Heart right ventricle (tissue), 16 donors: ENCODE results near the gene CADM1. TPM values are rescaled to one million over a fixed set of nuclear protein-coding genes. Genes with fewer than 3 reads are reported as not detected.

Experiments
- ATAC-seq, 8 donors: fragments of 200-7000 bp; cut with Tn5 transposase; one replicate each; pipeline ENCODE4 v1.9.1; 2020; ENCODE audit warnings: mild to moderate bottlenecking in 8 of 8, moderate library complexity in 8 of 8, moderate number of reproducible peaks in 1 of 8
- DNase-seq, 2 donors: peaks; one replicate each; pipeline ENCODE4 v3.0.0-alpha.2; 2020
- H3K27ac ChIP-seq, 10 donors: fragments of 200-600 bp; sonication (generic) in 2 of 10; one replicate each; pipeline versions ENCODE4 v1.5.0 to v1.8.0; 2020 to 2022; ENCODE audit warnings: mild to moderate bottlenecking in 3 of 10
- H3K27me3 ChIP-seq, 7 donors: fragments of 200-600 bp; one replicate each; pipeline ENCODE4 v1.8.0; 2021 to 2022; ENCODE audit warnings: mild to moderate bottlenecking in 2 of 7
- H3K36me3 ChIP-seq, 9 donors: fragments of 200-600 bp; sonication (generic) in 1 of 9; one replicate each; pipeline versions ENCODE4 v1.5.0 to v1.8.0; 2020 to 2022; ENCODE audit warnings: mild to moderate bottlenecking in 2 of 9
- H3K4me1 ChIP-seq, 9 donors: fragments of 200-600 bp; sonication (generic) in 1 of 9; one replicate each; pipeline versions ENCODE4 v1.5.0 to v1.8.0; 2020 to 2022; ENCODE audit warnings: mild to moderate bottlenecking in 4 of 9
- H3K4me3 ChIP-seq, 10 donors: fragments of 200-600 bp; sonication (generic) in 2 of 10; one replicate each; pipeline versions ENCODE4 v1.5.0 to v1.8.0; 2020 to 2022; ENCODE audit warnings: mild to moderate bottlenecking in 7 of 10, moderate library complexity in 2 of 10
- H3K9me3 ChIP-seq, 11 donors: fragments of 200-600 bp in 10 of 11; sonication (generic) in 2 of 11; one replicate each; pipeline versions ENCODE4 v1.5.0 to v1.8.0; 2013 to 2022; ENCODE audit warnings: mild to moderate bottlenecking in 2 of 11, control low read depth in 1 of 11, moderate library complexity in 1 of 11
- WGBS, 2 donors: extraction: QIAGEN DNeasy Blood & Tissue Kit; methylation state at CpG; one replicate each; pipeline ENCODE4 v1.1.7; 2013; ENCODE audit warnings: inconsistent platforms in 1 of 2; 5-methylcytosine and 5-hydroxymethylcytosine counted together
- intact Hi-C, 10 donors: fragments of 100-400 bp; cut with DNase I; formaldehyde crosslinking; loops; one replicate each; pipeline versions ENCODE4 v1.11.1 to v1.14.2; 2022
- polyA plus RNA-seq, 2 donors: library from polyadenylated mRNA; stranded (reverse); fragments of 200-250 nt; gene quantifications; one replicate each; pipeline ENCODE4 v1.2.3, GENCODE V29; 2013
- total RNA-seq, 10 donors: library from RNA; stranded (reverse); fragmentation: NEBNext Ultra II Directional in 3 of 10; extraction: Animal tissue kit (Norgen Biotek cat#: 25700) in 3 of 10; gene quantifications; one replicate each; pipeline versions ENCODE4 v1.2.1 to v1.2.4, GENCODE V29; 2021 to 2023
- TF ChIP-seq, protein P1 (sequence below), 9 donors: fragments of 200-600 bp; sonication (generic) in 2 of 9; IDR thresholded peaks; one replicate each; pipeline versions ENCODE4 v1.5.0 to v1.8.0; 2021 to 2022; ENCODE audit warnings: antibody characterized with exemption in 9 of 9, mild to moderate bottlenecking in 5 of 9, moderate library complexity in 1 of 9
- donor health status: Arrhythmogenic right ventricular cardiomyopathy.
- donor health status: ischemic (EF 13 %, LVEDD 7.1; RV severe dilation, severe dysfunction).
- donor health status: healthy with polysubstance abuse.
- donor health status: DM: no; HTN: yes; CAD: no.
- donor health status: DM: no; HTN: no; CAD: no.
- donor health status: ischemic (EF 25% LVEDD 6.9; RV normal size, moderate dysfunction).
- donor health status: ischemic (EF 25% LVEDD 5.7; RV mildly dilated, moderate dysfunction).
- donor health status: healthy.
- donor health status: DM: yes; HTN: yes; CAD: no.
- donor health status: Ischemic cardiomyopathy.
- donor health status: ischemic (EF 35%, LVEDD 5.7; RV mildly dilated, moderate dysfunction).
- donor health status: nonischemic (EF 11% LVEDD 7.7; RV severe dilation, severe dysfunction).
- donor health status: DM: yes; HTN: yes; CAD: no.
- donor health status: PGD.
- donor health status: ischemic (EF 29% LVEDD 5.4; RV normal size, mild dysfunction).
- donor health status: nonischemic (EF 23%, LVEDD 6.1; RV moderate dilation, normal function).

The CADM1 gene
- total and polyA plus RNA-seq, 12 donors: 10.2 to 83.0 (median 41.4) TPM

DNA sequence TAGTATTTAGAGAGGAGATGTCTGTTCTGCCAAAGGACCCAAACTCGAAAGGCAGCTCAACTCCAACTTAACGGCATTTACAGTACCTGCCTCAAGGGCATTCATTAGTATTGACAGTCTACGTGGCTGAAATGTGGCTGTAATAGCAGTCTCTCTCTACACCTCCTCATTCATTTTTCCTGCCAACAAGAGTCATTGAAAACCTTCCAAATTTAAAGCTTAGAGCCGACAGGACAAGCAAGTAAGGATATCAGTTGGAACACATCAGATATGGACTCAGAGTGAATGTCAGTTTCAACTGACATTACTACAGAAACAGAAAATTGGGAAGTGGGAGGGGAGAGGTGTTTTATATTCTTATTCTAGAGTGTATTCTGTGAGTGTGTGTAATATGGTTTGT is 253.1 kb downstream of the CADM1 start:
- 26 to 41% methylated on average over 4 of the region's 4 CpGs for WGBS, 2 donors

DNA sequence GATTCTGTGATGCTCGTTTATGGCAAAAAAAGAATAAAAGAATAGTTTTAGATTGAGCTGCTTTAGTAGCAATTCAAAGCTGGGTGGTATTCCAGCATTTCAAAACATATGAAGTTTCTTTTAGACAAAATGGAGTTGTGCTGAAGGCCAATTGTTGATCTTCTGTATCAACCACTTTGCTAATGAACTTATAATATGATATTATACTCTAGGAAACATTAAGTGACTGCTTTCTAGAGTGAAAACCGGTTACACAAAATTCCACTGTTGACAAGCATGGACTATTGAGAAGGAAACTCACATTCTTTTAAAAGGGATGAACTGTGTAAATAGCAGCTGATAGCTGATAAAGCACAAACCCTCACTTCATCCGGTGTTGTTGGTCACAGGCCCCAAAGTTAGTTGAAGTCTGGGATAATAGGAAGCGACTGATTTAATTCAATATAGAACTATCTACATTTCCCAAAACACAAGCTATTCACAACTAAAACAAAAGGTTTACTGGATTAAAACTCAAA is 255.1 kb downstream of the CADM1 start:
- Histone ChIP-seq H3K4me3 (no peak overlapping the region), H3K9me3 (no peaks in the 10 kb centered on the region), H3K36me3 (no peaks in the 10 kb centered on the region), H3K27ac (no peak overlapping the region), H3K4me1 (peaks cover 0 to 9% (median 3%) of the 10 kb centered on the region in 9 donors), H3K27me3 (no peaks in the 10 kb centered on the region)
- TF ChIP-seq, protein P1, sequence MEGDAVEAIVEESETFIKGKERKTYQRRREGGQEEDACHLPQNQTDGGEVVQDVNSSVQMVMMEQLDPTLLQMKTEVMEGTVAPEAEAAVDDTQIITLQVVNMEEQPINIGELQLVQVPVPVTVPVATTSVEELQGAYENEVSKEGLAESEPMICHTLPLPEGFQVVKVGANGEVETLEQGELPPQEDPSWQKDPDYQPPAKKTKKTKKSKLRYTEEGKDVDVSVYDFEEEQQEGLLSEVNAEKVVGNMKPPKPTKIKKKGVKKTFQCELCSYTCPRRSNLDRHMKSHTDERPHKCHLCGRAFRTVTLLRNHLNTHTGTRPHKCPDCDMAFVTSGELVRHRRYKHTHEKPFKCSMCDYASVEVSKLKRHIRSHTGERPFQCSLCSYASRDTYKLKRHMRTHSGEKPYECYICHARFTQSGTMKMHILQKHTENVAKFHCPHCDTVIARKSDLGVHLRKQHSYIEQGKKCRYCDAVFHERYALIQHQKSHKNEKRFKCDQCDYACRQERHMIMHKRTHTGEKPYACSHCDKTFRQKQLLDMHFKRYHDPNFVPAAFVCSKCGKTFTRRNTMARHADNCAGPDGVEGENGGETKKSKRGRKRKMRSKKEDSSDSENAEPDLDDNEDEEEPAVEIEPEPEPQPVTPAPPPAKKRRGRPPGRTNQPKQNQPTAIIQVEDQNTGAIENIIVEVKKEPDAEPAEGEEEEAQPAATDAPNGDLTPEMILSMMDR (IDR thresholded peaks at IDR 0.05): no peak
- WGBS, 2 donors: 60 to 61% methylated on average over 4 of the region's 4 CpGs
- DNase-seq: no peak
- ATAC-seq: no peak
- intact Hi-C loops: no loop called here

More for the DNA sequence above, 253.1 kb downstream of the CADM1 start:
- no peak for ATAC-seq
- no peak for DNase-seq
- H3K36me3 ChIP-seq: no peaks in the 10 kb centered on the region
- intact Hi-C loops: no loop called here
- TF ChIP-seq, protein P1 (IDR thresholded peaks at IDR 0.05): no peak
- H3K27me3 ChIP-seq: no peaks in the 10 kb centered on the region
- peaks cover 0 to 9% (median 0%) of the 10 kb centered on the region in 9 donors for H3K4me1 ChIP-seq
- no peaks in the 10 kb centered on the region for H3K9me3 ChIP-seq
- H3K4me3 ChIP-seq: no peak overlapping the region
- H3K27ac ChIP-seq: no peak overlapping the region

DNA sequence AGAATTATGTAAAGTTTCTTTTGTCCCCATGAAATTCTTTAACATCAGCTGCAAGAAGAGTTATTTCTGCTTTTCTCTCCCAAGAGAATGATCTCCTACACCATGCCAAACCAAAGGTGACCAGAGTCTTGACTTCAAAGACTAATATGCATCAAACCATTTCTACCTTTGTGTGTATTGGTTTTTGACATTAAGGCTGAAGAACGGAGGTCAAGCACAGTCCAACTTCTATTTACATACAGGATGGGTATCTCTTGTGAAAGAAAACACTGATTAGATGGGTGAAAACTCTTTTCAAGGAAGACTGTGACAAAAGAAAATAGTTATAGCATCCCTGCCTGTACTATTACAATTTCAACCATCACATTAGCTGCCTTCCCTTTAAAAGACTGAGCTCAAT is 256.3 kb downstream of the CADM1 start:
- Histone ChIP-seq H3K4me1 (peaks cover 0 to 9% (median 3%) of the 10 kb centered on the region in 9 donors), H3K9me3 (no peaks in the 10 kb centered on the region), H3K36me3 (no peaks in the 10 kb centered on the region), H3K27ac (no peak overlapping the region), H3K27me3 (no peaks in the 10 kb centered on the region), H3K4me3 (no peak overlapping the region)
- 73 to 75% methylated on average over 1 of the region's 1 CpG for WGBS, 2 donors
- DNase-seq (no peak), ATAC-seq (no peak)
- intact Hi-C loops: no loop called here
- TF ChIP-seq, protein P1 (IDR thresholded peaks at IDR 0.05): no peak

DNA sequence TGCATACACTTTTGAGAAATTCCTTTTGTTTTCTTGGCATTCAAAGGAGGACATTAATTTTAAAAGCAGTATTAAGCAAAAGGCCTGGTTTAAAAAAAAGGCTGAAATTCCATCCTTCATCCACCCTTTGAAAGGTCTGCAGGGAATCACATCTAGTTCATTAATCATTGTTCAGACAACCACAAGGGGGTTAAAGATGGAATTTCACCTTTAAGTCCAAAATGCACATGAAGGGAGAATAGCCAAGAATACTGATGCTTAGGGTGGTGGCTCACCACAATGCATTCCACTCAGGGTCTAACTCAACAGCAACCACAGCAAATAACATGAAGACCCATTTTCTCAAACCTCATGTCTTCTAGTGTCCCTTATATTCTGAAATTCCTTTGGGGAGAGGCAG is 256.9 kb downstream of the CADM1 start:
- no peak overlapping the region for H3K4me3 ChIP-seq
- no peak for ATAC-seq
- intact Hi-C loops: no loop called here

More for the DNA sequence above, 256.9 kb downstream of the CADM1 start:
- Histone ChIP-seq H3K27me3 (no peaks in the 10 kb centered on the region), H3K9me3 (no peaks in the 10 kb centered on the region), H3K36me3 (no peaks in the 10 kb centered on the region), H3K4me1 (peaks cover 0 to 9% (median 3%) of the 10 kb centered on the region in 9 donors), H3K27ac (no peak overlapping the region)
- DNase-seq: no peak
- TF ChIP-seq, protein P1 (IDR thresholded peaks at IDR 0.05): no peak
